ENCODE measurements around the gene GABRE.

Gene GABRE

DNA sequence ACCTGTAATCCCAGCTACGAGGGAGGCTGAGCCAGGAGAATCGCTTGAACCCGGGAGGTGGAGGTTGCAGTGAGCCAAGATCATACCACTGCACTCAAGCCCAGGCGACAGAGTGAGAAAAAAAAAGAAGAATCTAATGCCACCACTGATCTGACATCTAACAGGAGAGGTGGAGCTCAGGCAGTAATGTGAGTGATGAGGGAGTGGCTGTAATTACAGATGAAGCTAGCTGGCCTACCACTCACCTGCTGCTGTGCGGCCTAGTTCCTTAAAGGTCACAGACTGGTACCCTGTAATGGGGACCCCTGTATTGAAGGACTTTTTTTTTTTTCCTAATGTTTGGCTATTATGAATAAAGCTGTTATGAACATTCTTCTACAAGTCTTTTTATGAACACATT lies 25.3 kb upstream of the GABRE start (continued):
- TF ChIP-seq ZNF140 (tag by site-specific recombination; IDR thresholded peaks at IDR 0.05) (no peak), ZNF274 (IDR thresholded peaks at IDR 0.05; ENCODE audit: low read length) (no peak), ZNF274 (tag by site-specific recombination; IDR thresholded peaks at IDR 0.05; ENCODE audit: borderline replicate concordance) (no peak), GLIS1 (tag by site-specific recombination; IDR thresholded peaks at IDR 0.05) (no peak)

DNA sequence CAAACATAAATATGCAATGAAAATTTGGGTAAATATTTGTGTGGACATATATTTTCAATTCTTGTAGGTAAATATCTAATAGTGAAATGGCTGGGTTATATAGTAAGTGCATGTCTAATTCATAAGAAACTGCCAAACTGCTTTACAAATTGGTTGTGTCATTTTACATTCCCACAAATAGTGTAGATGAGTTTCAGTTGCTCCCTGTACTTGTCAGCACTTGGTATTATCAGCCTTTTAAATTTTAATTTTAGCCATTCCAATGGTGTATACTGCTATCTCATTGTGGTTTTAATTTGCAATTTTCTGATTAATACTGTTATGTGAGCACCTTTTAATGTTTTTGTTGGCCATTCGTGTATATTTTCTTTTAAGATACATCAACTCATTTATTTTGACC lies 23.1 kb upstream of the GABRE start:
- ChIA-PET POLR2A (no interaction called here), CTCF (interaction anchor here (0.6 kb wide), 1 partner anchor 247 kb away, joined by 4 read pairs; no protein-coding TSS in a partner anchor)
- no peak for TF ChIP-seq ZNF658 (tag by site-specific recombination; IDR thresholded peaks at IDR 0.05)
- no peak for TF ChIP-seq ZNF623 (tag by site-specific recombination; IDR thresholded peaks at IDR 0.05)
- TF ChIP-seq ZNF174 (tag by site-specific recombination; IDR thresholded peaks at IDR 0.05) = no peak
- no peak for TF ChIP-seq ZNF366 (tag by site-specific recombination; conservative IDR thresholded peaks at IDR 0.05)
- TF ChIP-seq, protein P1, sequence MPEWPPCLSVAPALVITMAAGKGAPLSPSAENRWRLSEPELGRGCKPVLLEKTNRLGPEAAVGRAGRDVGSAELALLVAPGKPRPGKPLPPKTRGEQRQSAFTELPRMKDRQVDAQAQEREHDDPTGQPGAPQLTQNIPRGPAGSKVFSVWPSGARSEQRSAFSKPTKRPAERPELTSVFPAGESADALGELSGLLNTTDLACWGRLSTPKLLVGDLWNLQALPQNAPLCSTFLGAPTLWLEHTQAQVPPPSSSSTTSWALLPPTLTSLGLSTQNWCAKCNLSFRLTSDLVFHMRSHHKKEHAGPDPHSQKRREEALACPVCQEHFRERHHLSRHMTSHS (tag by site-specific recombination; IDR thresholded peaks at IDR 0.05) = no peak
- no peak for TF ChIP-seq ZNF423 (tag by site-specific recombination; IDR thresholded peaks at IDR 0.05)
- TF ChIP-seq ZNF121 (tag by site-specific recombination; IDR thresholded peaks at IDR 0.05) = no peak
- TF ChIP-seq, protein P2, sequence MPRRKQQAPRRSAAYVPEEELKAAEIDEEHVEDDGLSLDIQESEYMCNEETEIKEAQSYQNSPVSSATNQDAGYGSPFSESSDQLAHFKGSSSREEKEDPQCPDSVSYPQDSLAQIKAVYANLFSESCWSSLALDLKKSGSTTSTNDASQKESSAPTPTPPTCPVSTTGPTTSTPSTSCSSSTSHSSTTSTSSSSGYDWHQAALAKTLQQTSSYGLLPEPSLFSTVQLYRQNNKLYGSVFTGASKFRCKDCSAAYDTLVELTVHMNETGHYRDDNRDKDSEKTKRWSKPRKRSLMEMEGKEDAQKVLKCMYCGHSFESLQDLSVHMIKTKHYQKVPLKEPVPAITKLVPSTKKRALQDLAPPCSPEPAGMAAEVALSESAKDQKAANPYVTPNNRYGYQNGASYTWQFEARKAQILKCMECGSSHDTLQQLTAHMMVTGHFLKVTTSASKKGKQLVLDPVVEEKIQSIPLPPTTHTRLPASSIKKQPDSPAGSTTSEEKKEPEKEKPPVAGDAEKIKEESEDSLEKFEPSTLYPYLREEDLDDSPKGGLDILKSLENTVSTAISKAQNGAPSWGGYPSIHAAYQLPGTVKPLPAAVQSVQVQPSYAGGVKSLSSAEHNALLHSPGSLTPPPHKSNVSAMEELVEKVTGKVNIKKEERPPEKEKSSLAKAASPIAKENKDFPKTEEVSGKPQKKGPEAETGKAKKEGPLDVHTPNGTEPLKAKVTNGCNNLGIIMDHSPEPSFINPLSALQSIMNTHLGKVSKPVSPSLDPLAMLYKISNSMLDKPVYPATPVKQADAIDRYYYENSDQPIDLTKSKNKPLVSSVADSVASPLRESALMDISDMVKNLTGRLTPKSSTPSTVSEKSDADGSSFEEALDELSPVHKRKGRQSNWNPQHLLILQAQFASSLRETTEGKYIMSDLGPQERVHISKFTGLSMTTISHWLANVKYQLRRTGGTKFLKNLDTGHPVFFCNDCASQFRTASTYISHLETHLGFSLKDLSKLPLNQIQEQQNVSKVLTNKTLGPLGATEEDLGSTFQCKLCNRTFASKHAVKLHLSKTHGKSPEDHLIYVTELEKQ (tag by site-specific recombination; IDR thresholded peaks at IDR 0.05; ENCODE audit: borderline replicate concordance) = no peak
- no peak for TF ChIP-seq ZNF114 (tag by site-specific recombination; IDR thresholded peaks at IDR 0.05)
- TF ChIP-seq ZNF707 (tag by site-specific recombination; IDR thresholded peaks at IDR 0.05) = no peak
- no peak for TF ChIP-seq GLIS2 (tag by site-specific recombination; IDR thresholded peaks at IDR 0.05)
- TF ChIP-seq, protein P3, sequence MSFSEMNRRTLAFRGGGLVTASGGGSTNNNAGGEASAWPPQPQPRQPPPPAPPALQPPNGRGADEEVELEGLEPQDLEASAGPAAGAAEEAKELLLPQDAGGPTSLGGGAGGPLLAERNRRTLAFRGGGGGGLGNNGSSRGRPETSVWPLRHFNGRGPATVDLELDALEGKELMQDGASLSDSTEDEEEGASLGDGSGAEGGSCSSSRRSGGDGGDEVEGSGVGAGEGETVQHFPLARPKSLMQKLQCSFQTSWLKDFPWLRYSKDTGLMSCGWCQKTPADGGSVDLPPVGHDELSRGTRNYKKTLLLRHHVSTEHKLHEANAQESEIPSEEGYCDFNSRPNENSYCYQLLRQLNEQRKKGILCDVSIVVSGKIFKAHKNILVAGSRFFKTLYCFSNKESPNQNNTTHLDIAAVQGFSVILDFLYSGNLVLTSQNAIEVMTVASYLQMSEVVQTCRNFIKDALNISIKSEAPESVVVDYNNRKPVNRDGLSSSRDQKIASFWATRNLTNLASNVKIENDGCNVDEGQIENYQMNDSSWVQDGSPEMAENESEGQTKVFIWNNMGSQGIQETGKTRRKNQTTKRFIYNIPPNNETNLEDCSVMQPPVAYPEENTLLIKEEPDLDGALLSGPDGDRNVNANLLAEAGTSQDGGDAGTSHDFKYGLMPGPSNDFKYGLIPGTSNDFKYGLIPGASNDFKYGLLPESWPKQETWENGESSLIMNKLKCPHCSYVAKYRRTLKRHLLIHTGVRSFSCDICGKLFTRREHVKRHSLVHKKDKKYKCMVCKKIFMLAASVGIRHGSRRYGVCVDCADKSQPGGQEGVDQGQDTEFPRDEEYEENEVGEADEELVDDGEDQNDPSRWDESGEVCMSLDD (tag by site-specific recombination; IDR thresholded peaks at IDR 0.05) = no peak
- TF ChIP-seq ZNF433 (tag by site-specific recombination; IDR thresholded peaks at IDR 0.05; ENCODE audit: low read depth) = no peak
- no peak for TF ChIP-seq ZNF19 (tag by site-specific recombination; IDR thresholded peaks at IDR 0.05; ENCODE audit: low read depth)
- no peak for TF ChIP-seq ZNF544 (tag by site-specific recombination; IDR thresholded peaks at IDR 0.05)
- no peak for TF ChIP-seq YY1 (tag by site-specific recombination; IDR thresholded peaks at IDR 0.05)
- Histone ChIP-seq H3K27ac (ENCODE audit: extremely low read depth, low read depth, low read length) (no peak overlapping the region), H3K4me3 (ENCODE audit: low read depth, low read length) (no peak overlapping the region), H3K9me3 (ENCODE audit: control insufficient read depth, insufficient read depth, low read depth, low read length) (no peaks in the 10 kb centered on the region), H3K4me1 (ENCODE audit: control insufficient read depth, insufficient read depth, low read length) (no peaks in the 10 kb centered on the region), H3K36me3 (ENCODE audit: control insufficient read depth in 2 of 2, insufficient read depth in 1 of 2, low read length in 2 of 2) (no peaks in the 10 kb centered on the region)
